Body of pancreas (tissue), 4 donors: ENCODE results near the gene CACNB3.

Source experiments
- POLR2A ChIP-seq, 3 donors: fragments of 450-650 bp; IDR thresholded peaks; one replicate each; pipeline ENCODE4 v1.6.1; 2016; ENCODE audit warnings: antibody characterized with exemption in 3 of 3, mild to moderate bottlenecking in 2 of 3
- TF ChIP-seq, protein P1 (sequence below), 7 experiments: fragments of 450-650 bp in 4 of 7; fragments of 200-600 bp in 3 of 7; sonication (generic) in 3 of 7; IDR thresholded peaks; one replicate each; pipeline ENCODE4 v1.5.1; 2016 to 2019; ENCODE audit warnings: antibody characterized with exemption in 7 of 7

DNA sequence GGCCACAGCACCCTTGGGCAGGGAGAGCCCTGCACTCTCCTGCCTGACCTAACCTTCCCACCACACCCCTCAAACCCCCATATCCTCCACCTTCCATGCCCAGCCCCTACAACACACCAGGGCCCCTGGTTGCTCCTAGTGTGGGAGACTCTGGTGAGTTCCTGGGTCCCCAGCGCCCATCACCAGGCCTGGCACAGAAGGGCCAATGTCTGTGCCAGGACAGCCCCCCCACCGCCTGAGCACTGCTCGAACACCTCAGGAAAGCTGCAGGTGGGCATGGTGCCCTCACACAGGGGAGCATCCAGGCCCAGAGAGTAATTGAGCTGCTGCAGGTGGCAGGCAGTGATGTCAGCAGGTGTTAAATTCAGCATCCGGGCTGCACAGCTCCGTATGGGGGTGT lies 44.6 kb upstream of the CACNB3 start:
- TF ChIP-seq, protein P1, sequence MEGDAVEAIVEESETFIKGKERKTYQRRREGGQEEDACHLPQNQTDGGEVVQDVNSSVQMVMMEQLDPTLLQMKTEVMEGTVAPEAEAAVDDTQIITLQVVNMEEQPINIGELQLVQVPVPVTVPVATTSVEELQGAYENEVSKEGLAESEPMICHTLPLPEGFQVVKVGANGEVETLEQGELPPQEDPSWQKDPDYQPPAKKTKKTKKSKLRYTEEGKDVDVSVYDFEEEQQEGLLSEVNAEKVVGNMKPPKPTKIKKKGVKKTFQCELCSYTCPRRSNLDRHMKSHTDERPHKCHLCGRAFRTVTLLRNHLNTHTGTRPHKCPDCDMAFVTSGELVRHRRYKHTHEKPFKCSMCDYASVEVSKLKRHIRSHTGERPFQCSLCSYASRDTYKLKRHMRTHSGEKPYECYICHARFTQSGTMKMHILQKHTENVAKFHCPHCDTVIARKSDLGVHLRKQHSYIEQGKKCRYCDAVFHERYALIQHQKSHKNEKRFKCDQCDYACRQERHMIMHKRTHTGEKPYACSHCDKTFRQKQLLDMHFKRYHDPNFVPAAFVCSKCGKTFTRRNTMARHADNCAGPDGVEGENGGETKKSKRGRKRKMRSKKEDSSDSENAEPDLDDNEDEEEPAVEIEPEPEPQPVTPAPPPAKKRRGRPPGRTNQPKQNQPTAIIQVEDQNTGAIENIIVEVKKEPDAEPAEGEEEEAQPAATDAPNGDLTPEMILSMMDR (IDR thresholded peaks at IDR 0.05) = no peak
- no peak for TF ChIP-seq POLR2A (IDR thresholded peaks at IDR 0.05)
